HepG2 (cell line): Measurements from ENCODE around the gene RAD54L2. TPM values are rescaled to one million over a fixed set of nuclear protein-coding genes. Genes with fewer than 3 reads are reported as not detected.

Experiments
- ATAC-seq: fragments of 200-7000 bp; cut with Tn5 transposase; 3 replicates; pipeline ENCODE4 v1.9.1; 2020; ENCODE audit warnings: mild to moderate bottlenecking, moderate library complexity
- BruUV-seq: library from RNA; stranded (reverse); fragments of 400-500 nt; replicated peaks from 2 replicates; lab custom pipeline; 2021; lab: Mats Ljungman, UMichigan
- CTCF ChIA-PET: fragments of 300-600 bp; formaldehyde crosslinking; extraction: SDS; loops from one replicate; lab custom pipeline; 2021; ENCODE audit warnings: low total read pairs, inconsistent platforms, low intra/inter-chr PET ratio; lab: Yijun Ruan, JAX
- POLR2A ChIA-PET: fragments of 350-600 bp; sonication (Branson Sonifier 250); formaldehyde crosslinking; loops from one replicate; lab custom pipeline; 2020; ENCODE audit warnings: antibody characterized with exemption, inconsistent platforms; lab: Yijun Ruan, JAX
- DNase-seq: peaks from one replicate; pipeline ENCODE4 v3.0.0-alpha.2; 2015; ENCODE audit warnings: low spot score
- FAIRE-seq: peaks from 3 replicates; lab custom pipeline; 2011; peaks lifted over from hg19 to GRCh38; lab: Jason Lieb, UNC
- H2AFZ ChIP-seq: one replicate; pipeline ENCODE4 v1.6.1; 2011; ENCODE audit warnings: low read length, inconsistent platforms
- H3K27ac ChIP-seq: fragments of 300-600 bp; 3 replicates; pipeline ENCODE4 v1.8.0; 2011; ENCODE audit warnings: mixed run types, mild to moderate bottlenecking, mixed read lengths, low read length, inconsistent platforms; ENCODE audit not compliant: insufficient read depth; ENCODE audit errors: extremely low read length
- H3K27me3 ChIP-seq, 2 experiments: fragments of 200-600 bp in 1 of 2; 2 replicates in 1 of 2; 3 replicates in 1 of 2; pipeline versions ENCODE4 v1.6.0 to v1.8.0; 2011; ENCODE audit warnings: low read length in 2 of 2, mild to moderate bottlenecking in 2 of 2, moderate library complexity in 2 of 2, inconsistent platforms in 1 of 2; ENCODE audit not compliant: insufficient read depth in 2 of 2, control insufficient read depth in 1 of 2
- H3K36me3 ChIP-seq, 2 experiments: fragments of 200-600 bp in 1 of 2; replicated peaks in 1 of 2; 2 replicates in 1 of 2; 3 replicates in 1 of 2; pipeline versions ENCODE4 v1.5.1 to v1.8.0; 2011; ENCODE audit warnings: low read length in 2 of 2, inconsistent platforms in 1 of 2; ENCODE audit not compliant: insufficient read depth in 2 of 2, control insufficient read depth in 1 of 2
- H3K4me1 ChIP-seq: 2 replicates; pipeline ENCODE4 v1.5.1; 2012; ENCODE audit warnings: low read length, inconsistent platforms; ENCODE audit not compliant: insufficient read depth
- H3K4me2 ChIP-seq: 2 replicates; pipeline ENCODE4 v1.6.0; 2011; ENCODE audit warnings: low read depth, low read length, inconsistent platforms
- H3K4me3 ChIP-seq, 3 experiments: fragments of 200-600 bp in 1 of 3; sonication (generic), shearing (Covaris generic) in 1 of 3; replicated peaks in 1 of 3; 2 replicates each; pipeline ENCODE4 v1.5.1; 2011 to 2016; ENCODE audit warnings: low read length in 3 of 3, inconsistent platforms in 2 of 3, low read depth in 2 of 3, mild to moderate bottlenecking in 2 of 3, control low read depth in 1 of 3, mixed read lengths in 1 of 3; ENCODE audit not compliant: insufficient read depth in 1 of 3
- H3K79me2 ChIP-seq: one replicate; pipeline ENCODE4 v1.6.1; 2011; ENCODE audit warnings: low read length, inconsistent platforms; ENCODE audit not compliant: insufficient read depth
- H3K9ac ChIP-seq: 2 replicates; pipeline ENCODE4 v1.6.0; 2011; ENCODE audit warnings: mild to moderate bottlenecking, low read depth, low read length, inconsistent platforms; ENCODE audit not compliant: insufficient read depth
- H3K9me3 ChIP-seq: 2 replicates; pipeline ENCODE4 v1.5.1; 2012; ENCODE audit warnings: mild to moderate bottlenecking, low read length
- H4K20me1 ChIP-seq: 2 replicates; pipeline ENCODE4 v1.6.0; 2011; ENCODE audit warnings: inconsistent platforms, mild to moderate bottlenecking, low read length, moderate library complexity; ENCODE audit not compliant: insufficient read depth
- ARID4A ChIP-seq: sonication (generic); formaldehyde crosslinking; IDR thresholded peaks from 2 replicates; pipeline ENCODE4 v1.5.0; 2020; ENCODE audit warnings: mild to moderate bottlenecking, missing genetic modification reagents, borderline replicate concordance
- DMAP1 ChIP-seq: IDR thresholded peaks from 2 replicates; pipeline ENCODE4 v1.6.1; 2016
- ETV6 ChIP-seq: sonication (generic); formaldehyde crosslinking; conservative IDR thresholded peaks from 2 replicates; pipeline ENCODE4 v1.4.0; 2020; ENCODE audit warnings: missing genetic modification reagents
- IKZF5 ChIP-seq: IDR thresholded peaks from 2 replicates; pipeline ENCODE4 v1.6.1; 2018; ENCODE audit warnings: missing genetic modification reagents, mild to moderate bottlenecking, missing compliant biosample characterization
- MEF2D ChIP-seq: sonication (generic); formaldehyde crosslinking; IDR thresholded peaks from 2 replicates; pipeline ENCODE4 v1.5.1; 2020; ENCODE audit warnings: mild to moderate bottlenecking, missing genetic modification reagents
- MLX ChIP-seq: IDR thresholded peaks from 2 replicates; pipeline ENCODE4 v1.6.1; 2016
- MTA1 ChIP-seq: sonication (generic); formaldehyde crosslinking; IDR thresholded peaks from 2 replicates; pipeline ENCODE4 v1.4.0; 2020; ENCODE audit warnings: missing genetic modification reagents, mild to moderate bottlenecking, borderline replicate concordance
- NFKB2 ChIP-seq: sonication (generic); formaldehyde crosslinking; IDR thresholded peaks from 2 replicates; pipeline ENCODE4 v1.4.0; 2020; ENCODE audit warnings: missing genetic modification reagents, borderline replicate concordance
- NR3C1 ChIP-seq: sonication (generic); formaldehyde crosslinking; IDR thresholded peaks from 2 replicates; pipeline ENCODE4 v1.4.0; 2020; ENCODE audit warnings: missing genetic modification reagents
- SRF ChIP-seq: IDR thresholded peaks from 2 replicates; pipeline ENCODE4 v1.6.1; 2011; ENCODE audit warnings: mild to moderate bottlenecking, low read depth, low read length, moderate library complexity
- TFDP1 ChIP-seq: IDR thresholded peaks from 2 replicates; pipeline ENCODE4 v1.6.1; 2016; ENCODE audit warnings: missing compliant biosample characterization, missing genetic modification reagents, borderline replicate concordance
- ZGPAT ChIP-seq: IDR thresholded peaks from 2 replicates; pipeline ENCODE4 v1.6.1; 2016; ENCODE audit warnings: mild to moderate bottlenecking
- ZNF451 ChIP-seq: sonication (generic); formaldehyde crosslinking; IDR thresholded peaks from 2 replicates; pipeline ENCODE4 v1.5.0; 2020; ENCODE audit warnings: mild to moderate bottlenecking, missing genetic modification reagents
- ZNF816 ChIP-seq: sonication (generic); formaldehyde crosslinking; IDR thresholded peaks from 2 replicates; pipeline ENCODE4 v1.8.0; 2022; ENCODE audit warnings: missing genetic modification reagents, mild to moderate bottlenecking, borderline replicate concordance
- WGBS: methylation state at CpG from one replicate; pipeline ENCODE4 v1.1.6; 2017; ENCODE audit warnings: low lambda C conversion rate; 5-methylcytosine and 5-hydroxymethylcytosine counted together
- in situ Hi-C: cut with HindIII; loops from 2 replicates; pipeline ENCODE4 v1.10.0; 2017; ENCODE audit warnings: low pct_unique_long_range_greater_than_20kb; ENCODE audit not compliant: extremely low pct_ligation_motif_present
- intact Hi-C: fragments of 100-400 bp; cut with micrococcal nuclease; formaldehyde crosslinking; loops from one replicate; pipeline ENCODE4 v1.10.0; 2022; ENCODE audit not compliant: unreplicated experiment
- polyA plus RNA-seq, 8 experiments: library from polyadenylated mRNA; depleted of rRNA in 3 of 8; stranded (reverse) in 7 of 8; unstranded in 1 of 8; fragments of >200 nt; fragmentation: Illumina TruSeq in 4 of 8; extraction: Trizol in 4 of 8; gene quantifications; 2 replicates each; pipeline versions ENCODE4 v1.2.1 to v1.2.3, GENCODE V29; 2011 to 2016; ENCODE audit warnings: low read depth in 4 of 8, missing spikeins in 1 of 8, mixed read lengths in 1 of 8; ENCODE audit not compliant: insufficient read depth in 1 of 8
- total RNA-seq, 5 experiments: library from RNA; depleted of rRNA; stranded (reverse); fragments of >200 nt; fragmentation: Illumina TruSeq; extraction: Trizol; gene quantifications; 2 replicates each; pipeline ENCODE4 v1.2.3, GENCODE V29; 2016; ENCODE audit warnings: low read depth in 1 of 5

RAD54L2 gene
- total and polyA plus RNA-seq, 2 of the 13 experiments (the other 11 are each of a cell fraction or from before 2014, with no cell fraction given): 5.5 to 14.8 TPM

GRCh38 chr3:51580418-51580817, 41.9 kb downstream of the RAD54L2 start:
- 0 out of 5 replicates have a peak, but pooled peaks cover 1 to 11% of the 10 kb centered on the region in 2 experiments for H3K36me3 ChIP-seq
- TF ChIP-seq NR3C1 (CRISPR knock-in tag) (no peak), MLX (CRISPR knock-in tag) (no peak), ZGPAT (no peak), SRF (no peak), ETV6 (no peak), MTA1 (CRISPR knock-in tag) (no peak), TFDP1 (no peak), ARID4A (no peak), IKZF5 (no peak), ZNF451 (CRISPR knock-in tag) (no peak), MEF2D (CRISPR knock-in tag) (no peak), DMAP1 (CRISPR knock-in tag) (no peak), NFKB2 (no peak), ZNF816 (no peak)
- no peak overlapping the region for H3K27ac ChIP-seq
- no peak overlapping the region for H3K9ac ChIP-seq
- DNase-seq (no peak), ATAC-seq (no peak), FAIRE-seq (no peak)
- POLR2A ChIA-PET: no interaction called here
- H4K20me1 ChIP-seq: no peaks in the 10 kb centered on the region
- CTCF ChIA-PET: no interaction called here
- no TSS peak for BruUV-seq
- 94% methylated on average over 2 of the region's 2 CpGs for WGBS
- intact Hi-C loops (no loop called here), in situ Hi-C loops (no loop called here)
- no peaks in the 10 kb centered on the region for H3K27me3 ChIP-seq
- peaks cover 17% of the 10 kb centered on the region for H3K4me1 ChIP-seq
- no peak overlapping the region for H3K4me3 ChIP-seq
- H2AFZ ChIP-seq: no peak overlapping the region
- H3K9me3 ChIP-seq: no peaks in the 10 kb centered on the region
- H3K79me2 ChIP-seq: no peaks in the 10 kb centered on the region
- H3K4me2 ChIP-seq: no peak overlapping the region
